Activated T-cell treated with anti-CD3 and anti-CD28 coated beads, Interleukin-2, amount 50 U/mL, for 72 hours (primary cell): Measurements from ENCODE around the gene CYP3A4. TPM values are rescaled to one million over a fixed set of nuclear protein-coding genes. Genes with fewer than 3 reads are reported as not detected.
"Not testable (repeated sequence)": the region's sequence is repeated elsewhere in the genome, so short reads cannot be mapped to it uniquely, and the experiment has no call there.

Source experiments
- ATAC-seq, 2 donors: fragments of 150-1000 bp; cut with Tn5 transposase; replicated peaks in 1 of 2; 2 replicates each; pipeline ENCODE4 v1.10.0; 2021; ENCODE audit warnings: moderate library complexity in 2 of 2, mild to moderate bottlenecking in 1 of 2
- DNase-seq, 2 donors: peaks; one replicate each; pipeline ENCODE4 v3.0.0; 2021 to 2022; ENCODE audit warnings: mixed read lengths in 1 of 2
- H3K27ac Mint-ChIP-seq: one replicate; pipeline ENCODE4 v1.8.0; 2022; ENCODE audit warnings: mild to moderate bottlenecking, moderate library complexity, mixed read lengths
- H3K27me3 Mint-ChIP-seq: one replicate; pipeline ENCODE4 v1.8.0; 2022; ENCODE audit warnings: low read depth, mixed read lengths
- H3K36me3 Mint-ChIP-seq, 2 donors: one replicate each; pipeline ENCODE4 v1.8.0; 2022; ENCODE audit warnings: mixed read lengths in 2 of 2, mild to moderate bottlenecking in 1 of 2; ENCODE audit not compliant: insufficient read depth in 2 of 2
- H3K4me1 Mint-ChIP-seq: one replicate; pipeline ENCODE4 v1.8.0; 2022; ENCODE audit warnings: low read depth, mixed read lengths
- H3K4me3 Mint-ChIP-seq, 2 donors: one replicate each; pipeline ENCODE4 v1.8.0; 2022; ENCODE audit warnings: mild to moderate bottlenecking in 2 of 2, mixed read lengths in 2 of 2, moderate library complexity in 2 of 2
- H3K9me3 Mint-ChIP-seq, 2 donors: one replicate each; pipeline ENCODE4 v1.8.0; 2022; ENCODE audit warnings: mixed read lengths in 2 of 2
- total RNA-seq, 2 donors: library from RNA; stranded (reverse); gene quantifications; one replicate each; pipeline ENCODE4 v1.2.3, GENCODE V29; 2022

Gene CYP3A4
- total RNA-seq, 2 donors from 2014 or later, result not detected

DNA sequence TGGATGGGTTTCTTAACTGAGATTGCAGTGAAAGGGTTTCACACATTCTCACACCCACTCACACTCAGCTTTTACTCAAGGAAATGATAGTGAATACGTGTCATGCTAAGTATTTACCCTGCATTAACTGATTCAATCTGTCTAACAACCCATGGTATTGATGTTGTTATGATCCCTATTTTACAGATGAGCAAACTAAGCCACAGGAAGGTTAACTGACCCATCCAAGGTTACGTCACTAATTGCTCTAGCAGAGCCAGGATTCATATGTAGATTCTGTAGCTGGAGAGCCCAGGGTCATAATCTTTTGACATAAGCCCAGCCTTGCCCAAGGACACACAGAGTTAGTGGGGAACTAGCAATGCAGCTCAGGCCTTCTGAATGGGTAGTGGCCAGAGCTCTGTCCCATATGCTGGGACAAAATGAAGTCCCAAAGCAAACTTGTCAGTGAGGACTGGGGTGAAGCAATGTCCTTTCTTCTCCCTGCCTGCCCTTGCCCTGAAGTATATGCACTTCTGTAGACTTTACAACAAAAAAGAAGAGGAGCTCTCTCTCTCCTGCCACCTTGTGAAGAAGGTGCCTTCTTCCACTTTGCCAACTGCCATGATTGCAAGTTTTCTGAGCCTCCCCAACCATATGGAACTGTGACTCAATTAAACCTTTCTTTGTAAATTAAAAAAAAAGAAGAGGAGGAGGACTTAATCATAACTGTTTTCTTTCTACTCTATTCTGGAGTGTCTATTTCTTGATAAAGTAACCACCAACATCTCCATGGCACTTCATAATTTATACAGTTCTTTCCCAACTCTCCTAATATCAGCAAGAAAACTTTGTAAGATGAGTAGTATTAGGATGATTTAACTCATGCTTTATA, 44.0 kb downstream of the CYP3A4 start:
- Mint-ChIP-seq H3K27me3 (no peaks in the 10 kb centered on the region), H3K4me1 (peaks cover 23% of the 10 kb centered on the region), H3K36me3 (peaks cover 7 to 9% of the 10 kb centered on the region in 2 donors), H3K9me3 (peaks cover 0 to 7% of the 10 kb centered on the region in 2 donors), H3K27ac (peak overlapping the region; percentile 61), H3K4me3 (peak overlapping the region in 1 of 2 donors; percentile 30)
- ATAC-seq (peak; percentile 59 to 68), DNase-seq (no peak)

DNA sequence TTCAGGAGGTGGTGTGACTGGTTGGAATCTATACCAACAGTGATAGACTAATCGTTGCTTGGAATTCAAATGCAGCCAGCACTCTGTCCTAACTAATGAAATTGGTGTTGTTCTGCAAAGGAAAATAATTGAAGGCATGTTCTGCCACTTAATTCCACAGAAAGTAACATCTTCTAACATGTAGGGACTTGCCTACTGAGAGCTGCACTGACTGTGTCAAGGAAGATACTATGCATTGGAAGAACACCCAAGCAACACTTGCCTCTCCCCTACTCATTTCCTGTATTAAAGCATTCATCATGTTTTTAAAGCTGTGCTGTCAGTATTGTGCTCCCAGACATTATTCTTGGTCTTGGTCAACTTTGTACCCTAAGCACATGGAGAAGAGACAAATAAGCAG, 46.3 kb downstream of the CYP3A4 start:
- peaks cover 4% of the 10 kb centered on the region in 2 donors for H3K36me3 Mint-ChIP-seq
- DNase-seq (no peak), ATAC-seq (no peak)
- H3K27me3 Mint-ChIP-seq, result no peaks in the 10 kb centered on the region
- no peak overlapping the region for H3K4me3 Mint-ChIP-seq
- peaks cover 0 to 2% of the 10 kb centered on the region in 2 donors for H3K9me3 Mint-ChIP-seq
- peaks cover 23% of the 10 kb centered on the region for H3K4me1 Mint-ChIP-seq
- no peak overlapping the region for H3K27ac Mint-ChIP-seq

DNA sequence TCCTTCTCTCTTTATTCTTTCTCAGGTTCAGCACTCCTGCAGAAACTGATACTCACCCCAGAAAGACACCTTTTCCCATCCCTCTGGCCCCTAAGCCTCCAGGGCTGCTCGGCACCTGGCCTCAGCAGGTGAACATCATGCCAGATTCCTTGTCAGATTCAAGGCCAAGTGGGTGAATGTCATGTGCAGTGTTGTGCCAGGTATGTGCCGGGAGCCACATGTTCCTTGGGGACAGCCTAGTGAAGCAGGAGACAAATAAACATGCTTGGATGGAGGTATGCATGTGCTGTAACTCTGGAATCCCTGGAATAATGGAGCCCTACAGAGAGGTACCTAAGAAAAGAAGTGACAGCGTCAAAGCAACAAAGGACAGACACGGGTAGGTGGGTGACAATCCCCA, 47.3 kb downstream of the CYP3A4 start:
- H3K36me3 Mint-ChIP-seq, ATAC-seq, DNase-seq, H3K27me3 Mint-ChIP-seq, H3K27ac Mint-ChIP-seq, H3K4me3 Mint-ChIP-seq, H3K9me3 Mint-ChIP-seq: not testable (repeated sequence)
- peaks cover 31% of the 10 kb centered on the region for H3K4me1 Mint-ChIP-seq

DNA sequence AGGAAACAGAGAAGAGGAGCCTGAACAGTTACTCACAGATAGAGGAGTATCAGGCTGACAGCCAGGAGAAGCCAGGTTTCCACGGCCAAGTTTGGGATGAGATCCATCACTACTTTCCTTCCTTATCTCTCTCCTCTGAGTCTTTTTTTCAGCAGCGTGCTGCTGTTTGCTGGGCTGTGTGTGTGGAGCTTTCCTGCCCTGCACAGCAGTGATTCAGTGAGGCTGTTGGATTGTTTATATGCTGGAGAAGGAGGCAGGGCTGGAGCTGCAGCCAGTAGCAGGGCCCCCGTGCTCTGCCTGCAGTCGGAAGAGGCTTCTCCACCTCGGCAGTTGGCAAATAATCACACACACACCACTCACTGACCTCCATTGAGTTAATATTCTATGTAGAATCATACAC, 49.0 kb downstream of the CYP3A4 start, which contains the start of gene CYP3A7:
Gene CYP3A7, minus strand, starts transcription at position 210 of the 400 bp plus-strand sequence. Its CDS starts 103 bp downstream, at position 107.
- H3K36me3 Mint-ChIP-seq, result no peaks in the 10 kb centered on the region
- no peaks in the 10 kb centered on the region for H3K9me3 Mint-ChIP-seq
- no peaks in the 10 kb centered on the region for H3K27me3 Mint-ChIP-seq
- H3K4me1 Mint-ChIP-seq, result peaks cover 21% of the 10 kb centered on the region
- ATAC-seq (no peak), DNase-seq (no peak)
- no peak within 1 kb of the TSS for H3K4me3 Mint-ChIP-seq
- H3K27ac Mint-ChIP-seq, result no peak within 1 kb of the TSS

DNA sequence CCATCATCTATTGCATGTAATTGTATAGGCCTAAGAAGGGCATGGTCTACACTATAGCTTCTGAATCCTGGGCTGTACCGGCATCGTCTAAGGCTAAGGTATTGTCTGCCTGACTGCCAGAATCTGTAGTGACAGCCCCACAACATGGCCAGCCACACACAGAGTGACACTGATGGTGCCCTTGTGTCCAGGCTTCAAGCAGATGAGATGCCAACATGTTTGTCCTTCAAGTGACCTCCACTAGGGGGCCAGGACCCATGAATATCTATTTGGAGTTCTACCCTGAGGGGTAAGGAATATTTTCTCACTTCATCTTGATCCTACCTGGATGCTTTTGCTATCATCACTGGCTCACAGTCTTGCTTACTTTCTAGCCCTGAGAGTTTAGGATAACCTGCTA, 50.5 kb downstream of the CYP3A4 start:
- ATAC-seq (no peak), DNase-seq (peak in 1 of 2 donors; percentile 19)
- H3K4me3 Mint-ChIP-seq, result no peak overlapping the region
- H3K9me3 Mint-ChIP-seq, result no peaks in the 10 kb centered on the region
- no peak overlapping the region for H3K27ac Mint-ChIP-seq
- H3K27me3 Mint-ChIP-seq, result no peaks in the 10 kb centered on the region
- H3K4me1 Mint-ChIP-seq, result peaks cover 13% of the 10 kb centered on the region
- no peaks in the 10 kb centered on the region for H3K36me3 Mint-ChIP-seq

DNA sequence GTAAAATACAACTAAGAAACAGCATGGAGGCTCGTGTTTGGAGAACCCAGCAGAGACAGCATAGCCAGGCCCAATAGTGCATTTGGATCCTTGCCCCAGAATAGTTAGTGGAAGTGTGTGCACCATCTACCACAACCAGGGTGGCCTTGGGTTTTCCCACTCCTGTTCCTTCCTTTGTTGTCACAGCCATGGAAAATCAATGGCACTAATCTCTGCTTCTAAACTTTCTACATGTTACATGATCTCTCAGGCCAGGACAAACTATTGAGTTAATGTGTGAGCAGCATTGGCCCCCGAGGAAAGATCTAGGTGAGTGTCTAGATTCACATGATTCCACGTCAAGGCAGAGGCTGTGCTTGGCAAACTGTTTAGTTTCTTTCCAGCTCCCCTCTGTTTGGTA, 51.0 kb downstream of the CYP3A4 start:
- no peaks in the 10 kb centered on the region for H3K36me3 Mint-ChIP-seq

DNA sequence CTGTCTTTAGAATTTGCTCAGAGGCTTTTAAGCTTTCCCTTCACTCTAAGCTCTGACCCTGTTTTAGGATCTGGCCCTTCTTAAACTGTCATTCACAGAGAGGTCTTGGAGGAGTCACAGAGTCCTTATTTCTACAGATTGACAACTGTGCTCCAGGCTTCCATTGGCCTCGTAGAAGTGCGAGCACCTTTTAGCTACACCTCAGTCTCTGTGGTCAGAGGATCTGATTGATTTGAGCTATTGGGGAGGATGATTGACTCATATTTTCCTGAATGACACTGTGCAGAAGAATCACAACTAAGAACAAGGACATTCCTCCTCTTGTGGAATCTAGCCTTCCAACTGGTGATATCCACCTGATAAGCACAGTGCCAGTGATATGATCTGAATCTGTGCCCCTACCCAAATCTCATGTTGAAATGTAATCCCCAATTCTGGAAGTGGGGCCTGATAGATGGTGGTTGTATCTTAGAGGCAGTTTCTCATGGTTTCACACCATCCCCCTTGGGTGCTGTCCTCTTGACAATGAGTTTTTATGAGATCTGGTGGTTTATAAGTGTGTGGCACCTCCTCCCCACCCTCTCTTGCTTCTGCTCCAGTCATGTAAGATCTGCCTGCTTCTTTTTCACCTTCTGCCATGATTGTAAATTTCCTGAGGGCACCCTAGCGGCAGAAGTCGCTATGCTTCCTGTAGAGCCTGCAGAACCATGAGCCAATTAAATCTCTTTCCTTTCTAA, 52.2 kb downstream of the CYP3A4 start:
- peak overlapping the region; percentile 61 for H3K27ac Mint-ChIP-seq
- ATAC-seq (peak; percentile 89 to 90), DNase-seq (peak in 1 of 2 donors; percentile 33)
- H3K36me3 Mint-ChIP-seq, result no peaks in the 10 kb centered on the region
- no peak overlapping the region for H3K4me3 Mint-ChIP-seq
- no peaks in the 10 kb centered on the region for H3K27me3 Mint-ChIP-seq
- H3K4me1 Mint-ChIP-seq, result peaks cover 13% of the 10 kb centered on the region
- H3K9me3 Mint-ChIP-seq, result no peaks in the 10 kb centered on the region

More for the DNA sequence above, 51.0 kb downstream of the CYP3A4 start:
- Mint-ChIP-seq H3K4me1 (peaks cover 13% of the 10 kb centered on the region), H3K4me3 (no peak overlapping the region), H3K9me3 (no peaks in the 10 kb centered on the region), H3K27me3 (no peaks in the 10 kb centered on the region), H3K27ac (no peak overlapping the region)
- DNase-seq (no peak), ATAC-seq (no peak)

DNA sequence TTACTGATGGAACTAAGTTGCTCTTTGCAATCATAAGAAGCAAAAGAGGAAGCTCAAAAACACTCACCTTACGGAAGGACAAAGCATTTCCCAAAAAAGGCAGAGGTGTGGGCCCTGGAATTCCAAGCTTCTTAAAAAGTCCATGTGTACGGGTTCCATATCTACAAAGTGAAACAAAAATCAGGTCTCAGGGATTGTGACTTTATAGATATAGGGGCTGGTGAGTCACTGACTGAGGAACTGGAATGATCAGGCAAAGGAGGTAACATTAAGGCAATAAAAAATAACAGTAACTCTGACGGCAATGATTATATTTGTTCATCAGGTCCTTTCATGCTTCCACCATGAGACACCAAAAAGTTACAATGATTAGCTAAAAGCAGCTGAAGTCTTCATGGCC, 53.0 kb downstream of the CYP3A4 start:
- Mint-ChIP-seq H3K36me3 (no peaks in the 10 kb centered on the region), H3K4me1 (peaks cover 13% of the 10 kb centered on the region)
- no peak for DNase-seq

DNA sequence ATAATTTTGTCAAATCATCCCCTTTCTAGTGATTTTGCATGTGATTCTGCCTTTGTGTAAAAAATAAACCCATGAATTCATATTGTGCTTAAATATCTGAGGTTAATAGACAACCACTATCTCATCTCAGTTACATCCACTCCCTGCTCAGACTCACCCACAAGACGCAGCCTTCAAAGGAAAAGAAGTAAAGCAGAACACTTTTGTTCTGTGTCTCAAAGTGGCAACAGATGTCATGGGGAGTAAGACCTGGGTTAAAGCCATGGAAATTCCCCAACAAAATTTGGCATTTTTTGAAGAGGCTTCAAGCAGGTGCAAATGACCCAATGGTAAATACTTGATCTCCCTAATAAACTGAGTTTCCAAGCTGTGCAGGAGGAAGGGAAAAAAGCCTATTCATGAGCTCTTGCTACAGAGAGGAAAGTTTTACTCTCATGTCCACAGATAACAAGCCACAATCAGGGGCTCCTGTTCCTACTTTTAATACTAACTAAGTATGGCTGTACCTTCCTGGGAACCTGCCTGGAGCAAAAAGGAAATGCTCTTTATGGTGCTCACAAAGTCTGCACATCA, 53.7 kb downstream of the CYP3A4 start:
- DNase-seq (no peak), ATAC-seq (no peak)
- H3K4me3 Mint-ChIP-seq, result no peak overlapping the region
- H3K36me3 Mint-ChIP-seq, result no peaks in the 10 kb centered on the region
- H3K4me1 Mint-ChIP-seq, result peaks cover 13% of the 10 kb centered on the region
- H3K27me3 Mint-ChIP-seq, result no peaks in the 10 kb centered on the region
- H3K9me3 Mint-ChIP-seq, result no peaks in the 10 kb centered on the region
- no peak overlapping the region for H3K27ac Mint-ChIP-seq

More for the DNA sequence above, 53.0 kb downstream of the CYP3A4 start:
- Mint-ChIP-seq H3K27ac (no peak overlapping the region), H3K9me3 (no peaks in the 10 kb centered on the region), H3K27me3 (no peaks in the 10 kb centered on the region), H3K4me3 (no peak overlapping the region)
- ATAC-seq, result no peak

DNA sequence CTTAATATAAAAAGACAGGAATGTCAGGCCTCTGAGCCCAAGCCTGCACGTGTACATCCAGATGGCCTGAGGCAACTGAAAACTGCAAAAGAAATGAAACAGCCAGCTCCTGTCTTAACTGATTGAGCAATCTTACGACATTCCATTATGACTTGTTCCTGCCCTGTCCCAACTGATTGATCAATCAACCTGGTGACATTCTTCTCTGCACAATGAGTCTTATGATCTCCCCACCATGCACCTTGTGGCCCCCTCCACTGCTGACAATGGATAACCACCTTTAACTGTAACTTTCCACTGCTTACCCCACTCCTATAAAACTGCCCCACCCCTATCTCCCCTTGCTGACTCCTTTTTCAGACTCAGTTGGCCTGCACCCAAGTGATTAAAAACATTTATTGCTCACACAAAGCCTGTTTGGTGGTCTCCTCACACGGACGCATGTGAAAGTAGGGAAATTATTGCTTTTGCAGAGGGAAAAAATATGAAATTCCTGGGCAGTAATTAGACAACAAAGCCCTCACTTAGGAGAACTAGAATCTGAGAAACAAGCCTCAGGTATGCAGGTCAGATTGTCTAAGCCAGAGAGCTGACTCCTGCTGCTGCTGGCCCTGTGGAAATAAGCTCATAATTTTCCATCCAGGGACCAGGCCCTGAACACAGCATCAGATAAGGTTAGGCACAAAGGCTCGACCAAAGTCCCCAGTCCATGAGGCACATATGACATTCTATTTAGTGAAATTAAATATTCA, 54.3 kb downstream of the CYP3A4 start:
- Mint-ChIP-seq H3K27ac (no peak overlapping the region), H3K27me3 (no peaks in the 10 kb centered on the region), H3K36me3 (no peaks in the 10 kb centered on the region), H3K9me3 (no peaks in the 10 kb centered on the region), H3K4me3 (no peak overlapping the region), H3K4me1 (peaks cover 13% of the 10 kb centered on the region)
- DNase-seq (no peak), ATAC-seq (no peak)

DNA sequence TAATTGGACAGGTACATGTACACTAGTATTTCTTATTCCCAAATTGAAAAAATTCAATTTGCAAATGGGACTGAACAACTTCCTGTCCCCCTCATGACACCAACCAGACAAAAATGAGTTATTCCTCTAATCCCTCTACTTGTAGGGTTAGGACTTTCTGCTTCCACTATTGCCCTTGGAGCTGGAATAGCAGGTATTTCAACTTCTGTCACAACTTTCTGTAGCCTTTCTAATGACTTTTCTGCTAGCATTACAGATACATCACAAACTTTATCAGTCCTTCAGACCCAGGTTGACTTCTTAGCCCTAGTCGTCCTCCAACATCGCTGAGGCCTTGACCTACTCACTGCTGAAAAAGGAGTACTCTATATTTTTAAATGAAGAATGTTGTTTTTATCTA, 55.4 kb downstream of the CYP3A4 start:
- Mint-ChIP-seq H3K27me3 (no peaks in the 10 kb centered on the region), H3K9me3 (no peaks in the 10 kb centered on the region), H3K36me3 (no peaks in the 10 kb centered on the region), H3K27ac (no peak overlapping the region), H3K4me1 (peaks cover 13% of the 10 kb centered on the region), H3K4me3 (no peak overlapping the region)
- ATAC-seq, result no peak
- DNase-seq, result no peak

DNA sequence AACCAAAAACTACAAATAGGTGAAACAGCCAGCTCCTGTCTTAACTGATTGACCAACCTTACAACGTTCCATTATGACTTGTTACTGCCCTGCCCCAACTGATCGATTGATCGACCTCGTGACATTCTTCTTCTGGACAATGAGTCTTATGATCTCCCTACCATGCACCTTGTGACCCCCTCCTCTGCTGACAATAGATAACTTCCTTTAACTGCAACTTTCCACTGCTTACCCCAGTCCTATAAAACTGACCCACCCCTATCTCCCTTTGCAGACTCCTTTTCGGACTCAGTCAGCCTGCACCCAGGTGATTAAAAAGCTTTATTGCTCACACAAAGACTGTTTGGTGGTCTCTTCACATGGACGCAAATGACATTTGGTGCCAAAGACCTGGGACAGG, 60.8 kb downstream of the CYP3A4 start:
- H3K36me3 Mint-ChIP-seq, H3K27me3 Mint-ChIP-seq, H3K27ac Mint-ChIP-seq, ATAC-seq, H3K9me3 Mint-ChIP-seq, H3K4me3 Mint-ChIP-seq, DNase-seq: not testable (repeated sequence)
- peaks cover 24% of the 10 kb centered on the region for H3K4me1 Mint-ChIP-seq
